GM21737 (cell line): Measurements from ENCODE around the gene PHGDH.
"Not testable (repeated sequence)": the region's sequence is repeated elsewhere in the genome, so short reads cannot be mapped to it uniquely, and the experiment has no call there.

Experiments used
- ATAC-seq: cut with Tn5 transposase; IDR thresholded peaks from one replicate; pipeline ENCODE4 v1.9.1; 2021; ENCODE audit warnings: mild to moderate bottlenecking, moderate library complexity; ENCODE audit not compliant: unreplicated experiment

The PHGDH gene

GRCh38 chr1:119786046-119786445, 74.3 kb downstream of the PHGDH start:
- not testable (repeated sequence) for ATAC-seq

- not testable (repeated sequence) for ATAC-seq
These were observed 74.8 kb downstream of the PHGDH start for GRCh38 chr1:119786473-119787050.

GRCh38 chr1:119787776-119788175, 76.0 kb downstream of the PHGDH start:
- ATAC-seq, result no peak

- no peak for ATAC-seq
These were observed 78.9 kb downstream of the PHGDH start for GRCh38 chr1:119790451-119791198.

- ATAC-seq, result no peak
These were observed 79.6 kb downstream of the PHGDH start for GRCh38 chr1:119791377-119791776.
